ENCODE data around the gene TMEM60. TPM values are rescaled to one million over a fixed set of nuclear protein-coding genes. Genes with fewer than 3 reads are reported as not detected.
A peak's percentile ranks its signal among the peaks of the same experiment; 100 is the strongest.
"Not testable (repeated sequence)": the region's sequence is repeated elsewhere in the genome, so short reads cannot be mapped to it uniquely, and the experiment has no call there.

Gene TMEM60
- total and polyA plus RNA-seq, 2 donors (not counting 1 experiment from before 2014, with no cell fraction given): 5.0 to 20.4 TPM

- H3K4me1 ChIP-seq (ENCODE audit: control insufficient read depth in 2 of 2, insufficient read depth in 2 of 2, low read length in 2 of 2): peaks cover 24 to 44% of the 10 kb centered on the region in 2 donors
- POLR2A ChIA-PET: no interaction called here
- no peak overlapping the region for H3K4me3 ChIP-seq (ENCODE audit: control extremely low read depth in 1 of 5, extremely low read depth in 1 of 5, insufficient read depth in 1 of 5, low read depth in 2 of 5, low read length in 4 of 5)
- peaks cover 12% of the 10 kb centered on the region for H4K20me1 ChIP-seq (ENCODE audit: control insufficient read depth, insufficient read depth, low read length, poor library complexity, severe bottlenecking)
- DNase-seq: no peak
- peaks cover 0 to 2% of the 10 kb centered on the region in 2 experiments for H3K36me3 ChIP-seq (replicated peaks in 1 of 2; ENCODE audit: control extremely low read depth in 1 of 2, control insufficient read depth in 1 of 2, extremely low read depth in 1 of 2, insufficient read depth in 2 of 2, low read length in 1 of 2)
- H2AFZ ChIP-seq (ENCODE audit: insufficient read depth, low read depth, low read length, poor library complexity, severe bottlenecking): no peak overlapping the region
- intact Hi-C loops (cut with micrococcal nuclease): loop anchor here (2.0 to 5.0 kb wide), 2 partner anchors 13 to 36 kb away; no protein-coding TSS in a partner anchor
- CTCF ChIA-PET: no interaction called here
- peak overlapping the region; percentile 20 for H3K4me3 Mint-ChIP-seq
- peaks cover 99% of the 10 kb centered on the region for H3K79me2 ChIP-seq (ENCODE audit: control insufficient read depth, insufficient read depth, low read length)
- no CpG with 5 or more reads among the region's 1 CpG for WGBS (ENCODE audit: insufficient coverage)
- H3K4me2 ChIP-seq (replicated peaks; ENCODE audit: low read depth, low read length, poor library complexity, severe bottlenecking): no peak overlapping the region
- peak overlapping the region in 1 of 2 donors; percentile 43 for H3K27ac ChIP-seq (ENCODE audit: low read length in 2 of 2)
- H3K9ac ChIP-seq (ENCODE audit: low read length): no peak overlapping the region
- no peak for TF ChIP-seq EZH2 (IDR thresholded peaks at IDR 0.05; ENCODE audit: borderline replicate concordance, insufficient read depth, low read depth, low read length, poor library complexity, severe bottlenecking)
- TF ChIP-seq CTCF (IDR thresholded peaks at IDR 0.05): no peak
- no peaks in the 10 kb centered on the region for H3K27me3 ChIP-seq (replicated peaks in 1 of 4; ENCODE audit: control extremely low read depth in 1 of 4, control insufficient read depth in 3 of 4, insufficient read depth in 4 of 4, low read length in 3 of 4)
- H3K27ac Mint-ChIP-seq: peak overlapping the region; percentile 23
- no peak for ATAC-seq (ENCODE audit: low read depth)
- peaks cover 59% of the 10 kb centered on the region for H3K4me1 Mint-ChIP-seq
- H3K9me3 Mint-ChIP-seq (ENCODE audit: insufficient read depth): no peaks in the 10 kb centered on the region
- H3K9me3 ChIP-seq (ENCODE audit: control extremely low read depth in 1 of 3, control insufficient read depth in 2 of 3, insufficient read depth in 1 of 3, low read length in 2 of 3): peaks cover 0 to 4% (median 0%) of the 10 kb centered on the region in 3 donors
- no peaks in the 10 kb centered on the region for H3K27me3 Mint-ChIP-seq
Measured at GRCh38 chr7:77837966-77838365, 39.7 kb upstream of the TMEM60 start.

- no peak for ATAC-seq (ENCODE audit: low read depth)
- DNase-seq: no peak
- POLR2A ChIA-PET: interaction anchor here (0.6 kb wide), 1 partner anchor 34 kb away, joined by 3 read pairs; no protein-coding TSS in a partner anchor
- WGBS (ENCODE audit: insufficient coverage): no CpG with 5 or more reads among the region's 2 CpGs
- no peaks in the 10 kb centered on the region for H3K27me3 ChIP-seq (replicated peaks in 1 of 4; ENCODE audit: control extremely low read depth in 1 of 4, control insufficient read depth in 3 of 4, insufficient read depth in 4 of 4, low read length in 3 of 4)
- CTCF ChIA-PET: interaction anchor here (0.9 kb wide), 1 partner anchor 39 kb away, joined by 3 read pairs; the partner anchor contains the start of genes PHTF2 and TMEM60
- H3K9me3 ChIP-seq (ENCODE audit: control extremely low read depth in 1 of 3, control insufficient read depth in 2 of 3, insufficient read depth in 1 of 3, low read length in 2 of 3): peaks cover 0 to 4% (median 0%) of the 10 kb centered on the region in 3 donors
- no peak overlapping the region for H2AFZ ChIP-seq (ENCODE audit: insufficient read depth, low read depth, low read length, poor library complexity, severe bottlenecking)
- H3K4me1 ChIP-seq (ENCODE audit: control insufficient read depth in 2 of 2, insufficient read depth in 2 of 2, low read length in 2 of 2): peaks cover 25 to 45% of the 10 kb centered on the region in 2 donors
- H3K4me2 ChIP-seq (replicated peaks; ENCODE audit: low read depth, low read length, poor library complexity, severe bottlenecking): no peak overlapping the region
- no peak overlapping the region for H3K27ac ChIP-seq (ENCODE audit: low read length in 2 of 2)
- no peaks in the 10 kb centered on the region for H3K27me3 Mint-ChIP-seq
- peaks cover 98% of the 10 kb centered on the region for H3K79me2 ChIP-seq (ENCODE audit: control insufficient read depth, insufficient read depth, low read length)
- no peak overlapping the region for H3K4me3 Mint-ChIP-seq
- no peak overlapping the region for H3K9ac ChIP-seq (ENCODE audit: low read length)
- H3K9me3 Mint-ChIP-seq (ENCODE audit: insufficient read depth): no peaks in the 10 kb centered on the region
- H3K36me3 ChIP-seq (replicated peaks in 1 of 2; ENCODE audit: control extremely low read depth in 1 of 2, control insufficient read depth in 1 of 2, extremely low read depth in 1 of 2, insufficient read depth in 2 of 2, low read length in 1 of 2): peaks cover 0 to 2% of the 10 kb centered on the region in 2 experiments
- peaks cover 12% of the 10 kb centered on the region for H4K20me1 ChIP-seq (ENCODE audit: control insufficient read depth, insufficient read depth, low read length, poor library complexity, severe bottlenecking)
- peaks cover 59% of the 10 kb centered on the region for H3K4me1 Mint-ChIP-seq
- TF ChIP-seq EZH2 (IDR thresholded peaks at IDR 0.05; ENCODE audit: borderline replicate concordance, insufficient read depth, low read depth, low read length, poor library complexity, severe bottlenecking): no peak
- TF ChIP-seq CTCF (IDR thresholded peaks at IDR 0.05): no peak
- H3K4me3 ChIP-seq (ENCODE audit: control extremely low read depth in 1 of 5, extremely low read depth in 1 of 5, insufficient read depth in 1 of 5, low read depth in 2 of 5, low read length in 4 of 5): no peak overlapping the region
- no peak overlapping the region for H3K27ac Mint-ChIP-seq
- intact Hi-C loops (cut with micrococcal nuclease): loop anchor here (5.0 kb wide), 1 partner anchor 35 kb away; no protein-coding TSS in a partner anchor
Measured at GRCh38 chr7:77837275-77837674, 39.0 kb upstream of the TMEM60 start.

GRCh38 chr7:77836425-77836824 is 38.2 kb upstream of the TMEM60 start:
- Histone ChIP-seq H3K4me1 (ENCODE audit: control insufficient read depth in 2 of 2, insufficient read depth in 2 of 2, low read length in 2 of 2) (peaks cover 33 to 52% of the 10 kb centered on the region in 2 donors), H3K79me2 (ENCODE audit: control insufficient read depth, insufficient read depth, low read length) (peaks cover 96% of the 10 kb centered on the region), H4K20me1 (ENCODE audit: control insufficient read depth, insufficient read depth, low read length, poor library complexity, severe bottlenecking) (peaks cover 12% of the 10 kb centered on the region)
- H3K9me3 ChIP-seq (ENCODE audit: control extremely low read depth in 1 of 3, control insufficient read depth in 2 of 3, insufficient read depth in 1 of 3, low read length in 2 of 3); DNase-seq; H3K36me3 ChIP-seq (replicated peaks in 1 of 2; ENCODE audit: control extremely low read depth in 1 of 2, control insufficient read depth in 1 of 2, extremely low read depth in 1 of 2, insufficient read depth in 2 of 2, low read length in 1 of 2); CTCF ChIA-PET; H3K9me3 Mint-ChIP-seq (ENCODE audit: insufficient read depth); H2AFZ ChIP-seq (ENCODE audit: insufficient read depth, low read depth, low read length, poor library complexity, severe bottlenecking); ATAC-seq (ENCODE audit: low read depth); H3K4me2 ChIP-seq (replicated peaks; ENCODE audit: low read depth, low read length, poor library complexity, severe bottlenecking); H3K27me3 ChIP-seq (replicated peaks in 1 of 4; ENCODE audit: control extremely low read depth in 1 of 4, control insufficient read depth in 3 of 4, insufficient read depth in 4 of 4, low read length in 3 of 4); H3K27me3 Mint-ChIP-seq; H3K4me3 ChIP-seq (ENCODE audit: control extremely low read depth in 1 of 5, extremely low read depth in 1 of 5, insufficient read depth in 1 of 5, low read depth in 2 of 5, low read length in 4 of 5); H3K9ac ChIP-seq (ENCODE audit: low read length); H3K27ac ChIP-seq (ENCODE audit: low read length in 2 of 2); POLR2A ChIA-PET; H3K4me3 Mint-ChIP-seq: not testable (repeated sequence)
- peaks cover 63% of the 10 kb centered on the region for H3K4me1 Mint-ChIP-seq
- H3K27ac Mint-ChIP-seq: peak overlapping the region; percentile 61
- WGBS (ENCODE audit: insufficient coverage): no CpG with 5 or more reads among the region's 2 CpGs
- intact Hi-C loops (cut with micrococcal nuclease): loop anchor here (5.0 kb wide), 1 partner anchor 34 kb away; no protein-coding TSS in a partner anchor

Data from B cell (primary cell).